PC-3 (cell line): ENCODE data around the gene TTC9B. TPM values are rescaled to one million over a fixed set of nuclear protein-coding genes. Genes with fewer than 3 reads are reported as not detected.

Experiments used
- ATAC-seq: fragments of 200-7000 bp; cut with Tn5 transposase; 2 replicates; pipeline ENCODE4 v1.9.1; 2020; ENCODE audit warnings: mild to moderate bottlenecking, moderate library complexity
- BruUV-seq: library from RNA; stranded (reverse); fragments of 400-500 nt; replicated peaks from 2 replicates; lab custom pipeline; 2021; lab: Mats Ljungman, UMichigan
- CTCF ChIA-PET: fragments of 300-600 bp; sonication (Branson Sonifier 250); formaldehyde crosslinking; loops from one replicate; lab custom pipeline; 2022; ENCODE audit warnings: antibody characterized with exemption; lab: Charles Lee
- POLR2A ChIA-PET: fragments of 300-600 bp; sonication (Branson Sonifier 250); formaldehyde crosslinking; loops from one replicate; lab custom pipeline; 2022; ENCODE audit warnings: antibody characterized with exemption; ENCODE audit not compliant: unreplicated experiment; lab: Charles Lee
- DNase-seq: peaks from one replicate; pipeline ENCODE4 v3.0.0-alpha.2; 2015
- H2AFZ ChIP-seq: fragments of 300-600 bp; sonication (generic); 2 replicates; pipeline ENCODE4 v1.6.0; 2016; ENCODE audit warnings: antibody characterized with exemption, low read length
- H3F3A ChIP-seq: fragments of 300-600 bp; sonication (generic); one replicate; pipeline ENCODE4 v1.6.0; 2017; ENCODE audit warnings: antibody characterized with exemption, low read length, control low read depth, mild to moderate bottlenecking; ENCODE audit not compliant: unreplicated experiment
- H3K27ac ChIP-seq: fragments of 300-600 bp; sonication (generic); 2 replicates; pipeline ENCODE4 v1.5.1; 2016; ENCODE audit warnings: mild to moderate bottlenecking, low read length
- H3K27me3 ChIP-seq: fragments of 300-600 bp; sonication (generic); 2 replicates; pipeline ENCODE4 v1.6.1; 2016; ENCODE audit warnings: low read length, mixed read lengths
- H3K36me3 ChIP-seq: fragments of 300-600 bp; sonication (generic); 2 replicates; pipeline ENCODE4 v1.6.1; 2016; ENCODE audit warnings: low read depth, mixed run types, low read length, mixed read lengths
- H3K4me1 ChIP-seq: fragments of 300-600 bp; sonication (generic); 2 replicates; pipeline ENCODE4 v1.5.1; 2016; ENCODE audit warnings: low read length; ENCODE audit not compliant: insufficient read depth
- H3K4me2 ChIP-seq: fragments of 300-600 bp; sonication (generic); 2 replicates; pipeline ENCODE4 v1.6.0; 2016; ENCODE audit warnings: low read length
- H3K4me3 ChIP-seq: fragments of 300-600 bp; sonication (generic); 2 replicates; pipeline ENCODE4 v1.5.1; 2016; ENCODE audit warnings: mild to moderate bottlenecking, low read length, mixed read lengths
- H3K79me2 ChIP-seq: fragments of 300-600 bp; sonication (generic); 2 replicates; pipeline ENCODE4 v1.6.1; 2017; ENCODE audit warnings: low read length, mixed read lengths
- H3K9ac ChIP-seq: fragments of 300-600 bp; sonication (generic); 2 replicates; pipeline ENCODE4 v1.6.0; 2016; ENCODE audit warnings: mild to moderate bottlenecking, low read length
- H3K9me2 ChIP-seq: fragments of 300-600 bp; sonication (generic); replicated peaks from 2 replicates; pipeline ENCODE4 v1.6.1; 2016; ENCODE audit warnings: mixed run types, low read length, mixed read lengths
- H3K9me3 ChIP-seq: fragments of 300-600 bp; sonication (generic); 2 replicates; pipeline ENCODE4 v1.6.1; 2016; ENCODE audit warnings: low read length, mixed read lengths
- H4K20me1 ChIP-seq: fragments of 300-600 bp; sonication (generic); 2 replicates; pipeline ENCODE4 v1.6.1; 2016; ENCODE audit warnings: low read length, mixed read lengths
- CTCF ChIP-seq: fragments of 300-600 bp; sonication (generic); conservative IDR thresholded peaks from 2 replicates; pipeline ENCODE4 v1.5.1; 2017; ENCODE audit warnings: antibody characterized with exemption, low read depth, mild to moderate bottlenecking, low read length
- EZH2 ChIP-seq: fragments of 300-600 bp; sonication (generic); IDR thresholded peaks from one replicate; pipeline ENCODE4 v1.6.1; 2017; ENCODE audit warnings: antibody characterized with exemption, mild to moderate bottlenecking, low read length; ENCODE audit not compliant: unreplicated experiment
- EZH2phosphoT487 ChIP-seq: fragments of 300-600 bp; sonication (generic); IDR thresholded peaks from 2 replicates; pipeline ENCODE4 v1.6.1; 2018; ENCODE audit warnings: mild to moderate bottlenecking, antibody characterized with exemption, low read length, borderline replicate concordance
- intact Hi-C: fragments of 100-400 bp; cut with micrococcal nuclease; formaldehyde crosslinking; loops from 2 replicates; pipeline ENCODE4 v1.9.0; 2023
- total RNA-seq: library from RNA; depleted of rRNA; stranded (reverse); fragments of >200 nt; gene quantifications from 2 replicates; pipeline ENCODE4 v1.2.3, GENCODE V29; 2014

The TTC9B gene
- total RNA-seq, 1 experiment from 2014 or later, result 0.15 TPM

GRCh38 chr19:40254714-40255418 lies 36.7 kb upstream of the TTC9B start:
- Histone ChIP-seq H3F3A (no peaks in the 10 kb centered on the region), H3K4me2 (no peak overlapping the region), H3K4me3 (no peak overlapping the region), H3K27ac (no peak overlapping the region), H2AFZ (no peak overlapping the region), H3K36me3 (no peaks in the 10 kb centered on the region; the same call in 1 of the 2 replicates), H3K9me3 (no peaks in the 10 kb centered on the region), H4K20me1 (no peaks in the 10 kb centered on the region), H3K9ac (no peak overlapping the region), H3K4me1 (peaks cover 7% of the 10 kb centered on the region; the same call in 1 of the 2 replicates), H3K79me2 (peaks cover 18% of the 10 kb centered on the region), H3K9me2 (no peaks in the 10 kb centered on the region), H3K27me3 (no peaks in the 10 kb centered on the region)
- intact Hi-C loops, result no loop called here
- no peak for TF ChIP-seq EZH2
- no peak for TF ChIP-seq CTCF
- no peak for TF ChIP-seq EZH2phosphoT487
- no TSS peak for BruUV-seq
- ATAC-seq (no peak), DNase-seq (no peak)
- POLR2A ChIA-PET, result no interaction called here
- CTCF ChIA-PET, result no interaction called here

GRCh38 chr19:40253611-40254092 lies 35.5 kb upstream of the TTC9B start:
- H3K4me2 ChIP-seq, result no peak overlapping the region
- H3K27me3 ChIP-seq, result no peaks in the 10 kb centered on the region
- no peak overlapping the region for H2AFZ ChIP-seq
- DNase-seq, result no peak
- H3K9me3 ChIP-seq, result no peaks in the 10 kb centered on the region
- no peaks in the 10 kb centered on the region; the same call in 1 of the 2 replicates for H3K36me3 ChIP-seq
- intact Hi-C loops, result no loop called here
- TF ChIP-seq EZH2phosphoT487 (no peak), EZH2 (no peak), CTCF (no peak)
- no peak for ATAC-seq
- no peak overlapping the region for H3K9ac ChIP-seq
- H3K79me2 ChIP-seq, result peaks cover 6% of the 10 kb centered on the region; the same call in 1 of the 2 replicates
- no peak overlapping the region for H3K4me3 ChIP-seq
- H3K4me1 ChIP-seq, result peaks cover 7% of the 10 kb centered on the region; the same call in 1 of the 2 replicates
- no peaks in the 10 kb centered on the region for H3F3A ChIP-seq
- no peak overlapping the region for H3K27ac ChIP-seq
- H3K9me2 ChIP-seq, result no peaks in the 10 kb centered on the region
- no TSS peak for BruUV-seq
- POLR2A ChIA-PET, result no interaction called here
- H4K20me1 ChIP-seq, result no peaks in the 10 kb centered on the region
- CTCF ChIA-PET, result no interaction called here

- Histone ChIP-seq H3K27me3 (no peaks in the 10 kb centered on the region), H3K36me3 (no peaks in the 10 kb centered on the region; the same call in 1 of the 2 replicates), H3K9me2 (no peaks in the 10 kb centered on the region), H2AFZ (no peak overlapping the region), H3K27ac (no peak overlapping the region), H3K4me1 (peaks cover 4% of the 10 kb centered on the region; the same call in 1 of the 2 replicates), H3F3A (no peaks in the 10 kb centered on the region), H4K20me1 (no peaks in the 10 kb centered on the region), H3K79me2 (no peaks in the 10 kb centered on the region), H3K9me3 (no peaks in the 10 kb centered on the region), H3K9ac (no peak overlapping the region), H3K4me3 (no peak overlapping the region), H3K4me2 (no peak overlapping the region)
- ChIA-PET POLR2A (no interaction called here), CTCF (no interaction called here)
- DNase-seq (no peak), ATAC-seq (no peak)
- BruUV-seq, result TSS peak; percentile 25
- intact Hi-C loops, result no loop called here
- no peak for TF ChIP-seq CTCF
- no peak for TF ChIP-seq EZH2phosphoT487
- no peak for TF ChIP-seq EZH2
Measured at GRCh38 chr19:40252395-40252794, 34.2 kb upstream of the TTC9B start.
